NCI-H1417 (cell line): Measurements from ENCODE around the gene ABCF2.

Experiments used
- DNase-seq, 3 experiments: peaks; one replicate each; lab custom pipeline; 2025; lab: John Stamatoyannopoulos, UW

Gene ABCF2

GRCh38 chr7:151252961-151253711, 26.1 kb upstream of the ABCF2 start:
- DNase-seq, result no peak

- no peak for DNase-seq
Measured at GRCh38 chr7:151252561-151252835, 25.5 kb upstream of the ABCF2 start.

DNA sequence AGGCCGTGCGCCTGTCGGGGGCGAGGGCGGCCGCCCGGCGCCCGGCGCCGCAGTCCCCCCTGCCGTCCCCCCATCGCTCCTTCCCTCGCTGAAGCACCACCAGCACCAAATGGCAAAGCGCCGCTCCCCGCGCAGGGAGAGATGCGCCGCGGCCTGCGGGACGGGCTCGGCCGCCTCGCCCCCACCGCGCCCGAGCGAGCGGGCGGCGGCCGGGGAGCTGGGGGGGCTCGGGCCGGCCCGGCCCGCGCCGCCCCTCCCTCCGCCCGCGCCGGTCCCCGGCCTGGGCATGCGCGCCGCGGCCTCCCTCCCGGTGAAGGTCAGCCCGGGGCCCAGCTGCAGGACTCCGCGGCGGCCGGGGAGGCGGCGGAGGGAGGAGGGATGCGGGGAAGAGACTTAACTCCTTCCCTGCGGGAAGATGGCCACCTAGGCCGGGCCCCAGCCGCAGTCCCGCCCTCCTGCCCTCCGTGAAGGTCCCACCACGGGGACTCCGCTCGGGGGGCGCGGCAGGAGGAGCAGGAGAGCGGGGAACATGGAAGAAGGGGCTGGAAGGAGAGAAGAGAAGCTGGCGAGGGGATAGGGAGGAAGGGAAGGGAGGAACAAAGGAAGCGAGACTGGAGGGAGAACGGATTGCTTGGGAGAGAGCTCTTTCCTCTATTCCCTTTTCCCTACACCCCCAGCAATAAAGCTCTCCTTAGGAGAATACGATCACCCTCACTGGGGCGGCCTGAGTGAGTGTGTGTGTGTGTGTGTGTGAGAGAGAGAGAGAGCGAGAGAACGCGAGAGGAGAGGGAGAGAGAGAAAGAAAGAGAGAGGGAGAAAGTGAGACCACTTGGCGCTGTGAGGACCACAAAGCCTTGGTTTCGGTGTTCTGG, 24.9 kb upstream of the ABCF2 start:
- peak; percentile 91 to 92 (median 91) for DNase-seq

GRCh38 chr7:151251328-151251688, 24.3 kb upstream of the ABCF2 start:
- peak in 1 of 3 experiments; percentile 76 for DNase-seq

DNA sequence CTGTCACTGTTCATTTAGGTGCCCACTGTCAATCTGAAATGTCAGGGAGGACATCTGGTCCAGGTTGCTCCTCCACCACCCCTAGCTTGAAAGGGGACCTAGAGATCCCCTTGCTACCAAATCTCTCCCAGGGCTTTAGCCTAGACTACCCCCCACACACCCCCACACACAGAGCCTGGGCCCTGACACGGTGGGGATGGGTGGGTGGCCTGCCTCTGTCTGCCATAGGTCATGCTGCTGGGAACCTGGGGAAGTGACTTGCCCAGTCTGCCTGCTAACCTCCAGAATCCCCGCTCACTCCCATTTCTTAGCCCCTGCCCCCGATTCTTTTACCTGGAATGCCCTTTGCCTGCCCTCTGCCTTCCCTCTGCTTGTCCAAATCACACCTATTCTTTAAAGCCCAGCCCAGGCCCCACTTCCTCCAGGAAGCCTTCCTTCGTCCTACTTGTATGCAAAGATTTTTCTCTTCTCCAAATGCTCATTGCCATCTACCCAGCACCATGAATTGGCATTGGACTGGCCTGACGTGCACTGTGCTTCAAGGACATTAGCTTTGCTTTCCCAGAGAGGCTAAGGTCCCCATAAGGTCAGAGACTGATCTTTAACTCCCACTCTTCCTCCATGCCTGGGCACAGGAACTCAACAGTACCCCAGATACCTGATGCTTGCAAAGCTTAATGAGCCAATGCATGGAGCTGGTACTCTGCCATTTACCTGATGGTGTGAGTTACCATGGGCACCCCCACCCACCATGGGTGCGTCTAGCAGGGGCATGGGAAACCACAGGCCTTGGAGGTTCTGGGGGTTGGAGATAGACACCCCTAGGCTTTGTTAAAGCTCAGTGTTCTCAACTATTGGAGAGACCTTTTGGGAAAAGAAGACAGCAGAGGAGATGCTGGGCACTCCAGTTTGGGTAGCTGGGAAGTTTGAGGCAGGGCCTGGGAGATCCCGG, 23.5 kb upstream of the ABCF2 start:
- no peak for DNase-seq

- peak in 1 of 3 experiments; percentile 11 for DNase-seq
Measured at GRCh38 chr7:151249732-151250072, 22.7 kb upstream of the ABCF2 start.

GRCh38 chr7:151249034-151249731, 22.2 kb upstream of the ABCF2 start:
- DNase-seq, result peak; percentile 52 to 84 (median 72)

GRCh38 chr7:151248346-151249033, 21.5 kb upstream of the ABCF2 start, which contains the start of gene SMARCD3:
Gene SMARCD3 (minus strand): TSS chr7:151248694. CDS start chr7:151248562, 132 bp downstream.
- peak; percentile 69 to 85 (median 72) for DNase-seq

- peak in 1 of 3 experiments; percentile 32 for DNase-seq
Measured at GRCh38 chr7:151247611-151248345, 20.8 kb upstream of the ABCF2 start.

DNA sequence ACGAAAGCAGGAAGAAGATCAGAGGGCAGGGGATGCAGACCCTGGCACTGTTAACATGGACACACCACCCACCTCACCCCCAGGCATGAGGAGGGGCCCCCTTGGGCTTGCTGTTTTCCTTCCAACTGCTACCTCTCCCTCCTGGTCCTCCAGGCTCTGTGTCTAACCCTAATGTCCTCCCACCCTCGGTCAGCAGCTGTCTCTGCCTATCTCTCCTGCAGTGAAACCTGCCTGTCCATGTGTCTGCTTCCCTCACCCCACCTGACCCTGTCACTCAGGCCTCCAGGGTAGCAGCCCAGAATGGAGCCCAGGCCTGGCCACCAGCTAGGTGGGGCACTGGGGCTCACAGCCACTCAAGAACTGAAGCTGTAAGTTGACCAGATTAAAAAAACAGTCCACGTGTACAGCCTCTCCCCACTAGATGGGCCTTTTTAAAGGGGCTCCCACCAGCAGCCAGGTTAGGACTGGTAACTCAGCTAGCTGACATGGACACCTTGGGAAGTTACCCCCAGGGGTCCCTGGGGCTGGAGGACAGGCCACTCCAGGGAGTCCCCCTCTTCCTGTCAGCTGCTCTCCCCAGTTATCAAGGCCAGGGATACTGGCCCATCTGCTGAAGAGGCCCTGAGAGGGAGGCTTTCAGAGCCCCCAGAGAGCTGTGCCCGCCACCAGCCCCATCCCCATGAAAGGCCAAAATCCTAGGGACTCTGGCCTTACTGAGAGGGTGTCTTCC, 20.0 kb upstream of the ABCF2 start:
- DNase-seq, result no peak

- no peak for DNase-seq
Measured at GRCh38 chr7:151246102-151246850, 19.3 kb upstream of the ABCF2 start.

- peak; percentile 24 to 58 (median 56) for DNase-seq
Measured at GRCh38 chr7:151245360-151246101, 18.5 kb upstream of the ABCF2 start.

DNA sequence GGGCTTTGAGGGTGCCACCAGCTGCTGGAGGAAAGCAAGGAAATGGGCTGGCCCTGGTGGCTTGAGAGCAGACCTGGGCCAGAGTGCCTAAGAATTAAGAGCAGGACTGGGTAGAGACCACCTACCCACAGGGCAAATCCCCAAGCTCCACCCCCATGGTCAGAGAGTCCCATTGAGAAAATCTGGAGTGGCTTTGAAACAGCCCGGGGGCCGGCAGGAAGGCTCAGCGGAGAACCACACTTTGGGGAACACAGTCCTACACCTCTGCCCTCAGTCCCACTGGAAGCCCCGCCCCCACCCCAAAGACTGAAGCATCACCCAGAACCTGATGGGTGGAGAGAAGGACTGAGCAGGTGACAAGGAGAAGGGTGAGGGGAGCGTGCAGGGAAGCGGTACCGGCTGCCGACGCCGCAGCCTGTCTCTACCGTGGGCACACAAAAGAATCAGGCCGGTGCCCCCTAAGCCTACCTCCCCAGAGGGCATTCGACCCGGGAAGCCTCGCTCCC, 17.9 kb upstream of the ABCF2 start:
- peak in 2 of 3 experiments; percentile 46 to 56 for DNase-seq

- DNase-seq, result peak; percentile 54 to 81 (median 65)
Measured at GRCh38 chr7:151244196-151244840, 17.3 kb upstream of the ABCF2 start.

- DNase-seq, result peak; percentile 33 to 74 (median 56)
Measured at GRCh38 chr7:151243408-151244195, 16.6 kb upstream of the ABCF2 start.

GRCh38 chr7:151243045-151243349, 16.0 kb upstream of the ABCF2 start:
- peak in 1 of 3 experiments; percentile 36 for DNase-seq
